CD4-positive, alpha-beta memory T cell (primary cell): Measurements from ENCODE around the gene VARS1. TPM values are rescaled to one million over a fixed set of nuclear protein-coding genes. Genes with fewer than 3 reads are reported as not detected.
"Not testable (repeated sequence)": the region's sequence is repeated elsewhere in the genome, so short reads cannot be mapped to it uniquely, and the experiment has no call there.

ENCODE experiments used
- CTCF ChIA-PET: fragments of 350-600 bp; sonication (Branson Sonifier 250); formaldehyde crosslinking; loops from one replicate; lab custom pipeline; 2021; ENCODE audit warnings: inconsistent platforms; ENCODE audit not compliant: partially characterized antibody; lab: Charles Lee
- POLR2A ChIA-PET: fragments of 350-600 bp; sonication (Branson Sonifier 250); formaldehyde crosslinking; loops from one replicate; lab custom pipeline; 2021; ENCODE audit not compliant: partially characterized antibody; lab: Charles Lee
- DNase-seq, 5 donors: peaks; one replicate each; pipeline versions ENCODE4 v3.0.0 to v3.0.0-alpha.2; 2020 to 2022; ENCODE audit warnings: mixed read lengths in 1 of 5
- H3K27ac ChIP-seq: one replicate; pipeline ENCODE4 v1.7.0; 2013; ENCODE audit warnings: low read depth, low read length
- H3K27me3 ChIP-seq: 2 replicates; pipeline ENCODE4 v1.7.0; 2013; ENCODE audit warnings: mild to moderate bottlenecking, low read length, moderate library complexity; ENCODE audit not compliant: insufficient read depth
- H3K36me3 ChIP-seq: 2 replicates; pipeline ENCODE4 v1.7.0; 2013; ENCODE audit warnings: mild to moderate bottlenecking, low read length, moderate library complexity; ENCODE audit not compliant: insufficient read depth
- H3K4me1 ChIP-seq: 2 replicates; pipeline ENCODE4 v1.7.0; 2013; ENCODE audit warnings: mild to moderate bottlenecking, low read length, moderate library complexity; ENCODE audit not compliant: insufficient read depth
- H3K4me3 ChIP-seq, 2 donors: one replicate each; pipeline ENCODE4 v1.7.0; 2013; ENCODE audit warnings: low read length in 2 of 2, mild to moderate bottlenecking in 1 of 2
- H3K9me3 ChIP-seq, 2 donors: one replicate each; pipeline ENCODE4 v1.7.0; 2013; ENCODE audit warnings: low read length in 2 of 2, control low read depth in 1 of 2; ENCODE audit not compliant: control insufficient read depth in 1 of 2
- H3K27ac Mint-ChIP-seq, 7 donors: one replicate each; pipeline ENCODE4 v1.8.0; 2020 to 2021; ENCODE audit warnings: mixed read lengths in 7 of 7, mild to moderate bottlenecking in 6 of 7, inconsistent platforms in 3 of 7, moderate library complexity in 3 of 7
- H3K27me3 Mint-ChIP-seq, 2 donors: one replicate each; pipeline ENCODE4 v1.8.0; 2020 to 2021; ENCODE audit warnings: mixed read lengths in 2 of 2
- H3K36me3 Mint-ChIP-seq, 2 donors: one replicate each; pipeline ENCODE4 v1.8.0; 2020 to 2021; ENCODE audit warnings: mixed read lengths in 2 of 2, inconsistent platforms in 1 of 2, mild to moderate bottlenecking in 1 of 2
- H3K4me1 Mint-ChIP-seq, 4 donors: one replicate each; pipeline ENCODE4 v1.8.0; 2020 to 2021; ENCODE audit warnings: mixed read lengths in 4 of 4, mild to moderate bottlenecking in 1 of 4
- H3K4me3 Mint-ChIP-seq, 8 donors: one replicate each; pipeline ENCODE4 v1.8.0; 2020 to 2021; ENCODE audit warnings: mixed read lengths in 8 of 8, mild to moderate bottlenecking in 7 of 8, moderate library complexity in 6 of 8, inconsistent platforms in 3 of 8
- H3K9me3 Mint-ChIP-seq, 8 donors: one replicate each; pipeline ENCODE4 v1.8.0; 2020 to 2021; ENCODE audit warnings: mixed read lengths in 8 of 8, mild to moderate bottlenecking in 5 of 8, inconsistent platforms in 3 of 8, moderate library complexity in 1 of 8
- intact Hi-C: fragments of 100-400 bp; cut with micrococcal nuclease; formaldehyde crosslinking; loops from one replicate; pipeline ENCODE4 v1.15.1; 2023
- polyA plus RNA-seq, 2 donors: library from polyadenylated mRNA; unstranded; fragments of 300-500 nt; fragmentation: Illumina TruSeq; gene quantifications; one replicate each; pipeline ENCODE4 v1.2.3, GENCODE V29; 2021
- total RNA-seq, 2 experiments: library from RNA; stranded (reverse); gene quantifications; one replicate each; pipeline ENCODE4 v1.2.3, GENCODE V29; 2021

The VARS1 gene
- total and polyA plus RNA-seq, 4 experiments from 2014 or later, result 39.6 to 46.8 (median 44.7) TPM

DNA sequence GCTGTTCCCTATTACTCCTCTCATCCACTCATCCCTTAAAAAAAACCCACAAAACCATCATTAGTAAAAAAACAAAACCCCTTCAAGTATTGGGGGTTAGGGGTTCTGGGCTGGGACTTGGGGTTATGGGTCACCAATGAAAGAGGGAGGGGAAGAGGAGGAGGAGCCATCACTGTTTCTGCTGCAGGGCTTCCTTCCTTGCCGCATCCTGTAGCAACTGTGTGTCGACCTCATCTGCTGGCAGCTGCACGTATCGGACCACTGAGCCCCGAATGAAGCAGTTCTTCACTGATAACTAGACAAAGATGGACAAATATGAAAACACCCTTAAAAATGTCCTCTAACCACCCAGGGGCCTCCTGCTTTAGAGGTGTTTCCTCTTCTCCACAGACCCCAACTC is 2.0 kb upstream of the VARS1 start:
- DNase-seq, result peak in 4 of 5 donors; percentile 38 to 42 (median 40)
- H3K27ac Mint-ChIP-seq, result peak overlapping the region; percentile 63 to 97 (median 94)
- H3K36me3 Mint-ChIP-seq, result peaks cover 0 to 18% of the 10 kb centered on the region in 2 donors
- Histone ChIP-seq H3K9me3 (no peaks in the 10 kb centered on the region), H3K27me3 (no peaks in the 10 kb centered on the region), H3K27ac (peak overlapping the region; percentile 55), H3K4me1 (peaks cover 49% of the 10 kb centered on the region), H3K4me3 (no peak overlapping the region), H3K36me3 (peaks cover 2% of the 10 kb centered on the region)
- intact Hi-C loops, result no loop called here
- no peaks in the 10 kb centered on the region for H3K27me3 Mint-ChIP-seq
- no peaks in the 10 kb centered on the region for H3K9me3 Mint-ChIP-seq
- peak overlapping the region; percentile 65 to 82 (median 73) for H3K4me3 Mint-ChIP-seq
- CTCF ChIA-PET, result interaction anchor here (0.6 to 3.1 kb wide), 4 partner anchors 9 to 68 kb away, joined by 4 to 14 read pairs (median 7); partner anchors contain the start of genes DDAH2 and LSM2
- peaks cover 21 to 51% (median 34%) of the 10 kb centered on the region in 4 donors for H3K4me1 Mint-ChIP-seq
- POLR2A ChIA-PET, result interaction anchor here (0.6 to 6.5 kb wide), 12 partner anchors 9 to 1173 kb away, joined by 3 to 93 read pairs (median 4); partner anchors contain the start of genes DDAH2, HSPA1A, HSPA1B and HSPA1L

DNA sequence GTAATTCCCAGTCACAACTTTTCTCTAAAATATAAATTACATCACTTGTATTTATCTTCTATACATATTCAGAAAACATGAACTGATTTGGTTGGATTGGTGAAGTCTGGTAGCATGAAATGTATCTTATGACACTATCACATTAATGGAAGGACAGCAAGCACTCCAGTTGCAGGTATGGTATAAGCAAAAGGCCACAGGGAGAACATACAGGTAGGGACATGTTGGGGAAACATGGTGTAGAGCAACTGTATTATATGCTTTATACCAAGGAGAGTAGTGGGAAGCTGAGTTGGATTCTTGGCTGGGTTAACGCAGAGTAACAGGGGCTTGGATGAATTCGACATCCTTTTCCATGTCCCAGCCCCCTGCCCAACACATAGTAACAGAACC is 1.4 kb upstream of the VARS1 start:
- peaks cover 21 to 54% (median 35%) of the 10 kb centered on the region in 4 donors for H3K4me1 Mint-ChIP-seq
- H3K27ac ChIP-seq, result peak overlapping the region; percentile 55
- no peaks in the 10 kb centered on the region for H3K27me3 Mint-ChIP-seq
- peaks cover 49% of the 10 kb centered on the region for H3K4me1 ChIP-seq
- CTCF ChIA-PET, result interaction anchor here (0.6 to 3.1 kb wide), 10 partner anchors 10 to 72 kb away, joined by 3 to 20 read pairs (median 5); partner anchors contain the start of genes DDAH2, HSPA1A, HSPA1L and LSM2
- intact Hi-C loops, result no loop called here
- H3K27me3 ChIP-seq, result no peaks in the 10 kb centered on the region
- peaks cover 6% of the 10 kb centered on the region for H3K36me3 ChIP-seq
- peaks cover 0 to 21% of the 10 kb centered on the region in 2 donors for H3K36me3 Mint-ChIP-seq
- DNase-seq, result no peak
- H3K4me3 ChIP-seq, result no peak overlapping the region
- POLR2A ChIA-PET, result interaction anchor here (0.7 to 6.5 kb wide), 15 partner anchors 9 to 70 kb away, joined by 3 to 93 read pairs (median 5); partner anchors contain the start of genes CLIC1, DDAH2, HSPA1A and HSPA1B
- no peaks in the 10 kb centered on the region for H3K9me3 ChIP-seq
- H3K4me3 Mint-ChIP-seq, result peak overlapping the region; percentile 45 to 82 (median 74)
- H3K9me3 Mint-ChIP-seq, result no peaks in the 10 kb centered on the region
- peak overlapping the region; percentile 63 to 97 (median 92) for H3K27ac Mint-ChIP-seq

DNA sequence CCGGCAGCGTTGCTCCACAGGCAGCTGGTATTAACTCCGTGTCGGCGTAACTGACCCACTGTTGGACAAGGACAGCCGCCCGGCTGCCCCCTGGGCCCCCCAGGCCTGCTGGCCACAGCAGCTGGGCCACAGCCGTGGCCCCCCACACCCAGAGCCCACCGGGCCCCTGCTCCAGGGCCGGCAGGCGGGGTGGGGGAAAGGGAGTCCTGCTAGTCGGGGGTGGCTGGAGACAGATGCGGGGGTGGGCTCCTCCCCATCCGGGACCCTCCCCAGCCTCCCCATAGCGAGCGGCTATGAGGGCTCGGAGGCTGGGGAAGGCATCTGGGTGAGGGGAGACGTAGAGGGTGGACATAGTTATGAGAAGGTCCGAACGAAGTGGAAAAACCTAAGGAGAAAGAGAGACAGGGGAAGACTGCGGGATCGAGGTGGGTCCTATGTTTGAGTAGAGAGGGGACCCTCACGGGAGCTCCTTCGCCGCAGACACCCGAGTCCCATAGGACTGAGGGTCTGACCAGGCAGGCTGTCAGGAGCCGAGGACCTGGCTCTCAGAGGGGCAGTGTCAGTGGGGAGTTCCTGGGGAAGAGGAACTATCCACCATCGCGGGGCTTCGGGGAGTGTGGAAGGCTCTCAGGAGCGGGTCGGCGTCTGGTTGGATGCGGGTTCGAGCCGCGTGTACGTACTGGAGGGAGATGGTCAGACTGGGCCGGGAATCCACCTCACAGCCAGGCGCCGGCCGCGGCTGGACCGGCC is 511 bp downstream of the VARS1 start:
- Mint-ChIP-seq H3K27me3 (no peaks in the 10 kb centered on the region), H3K9me3 (no peaks in the 10 kb centered on the region), H3K4me3 (peak overlapping the region; percentile 94 to 99 (median 97)), H3K27ac (peak overlapping the region; percentile 63 to 99 (median 98)), H3K36me3 (peaks cover 8 to 24% of the 10 kb centered on the region in 2 donors), H3K4me1 (peaks cover 24 to 67% (median 40%) of the 10 kb centered on the region in 4 donors)
- ChIA-PET CTCF (interaction anchor here (1.0 to 2.6 kb wide), 8 partner anchors 11 to 114 kb away, joined by 3 to 20 read pairs (median 6); partner anchors contain the start of genes DDAH2, LSM2 and LY6G5C), POLR2A (interaction anchor here (0.8 to 6.5 kb wide), 23 partner anchors 11 to 213 kb away, joined by 3 to 93 read pairs (median 7); partner anchors contain the start of genes ABHD16A, BAG6, CLIC1 and DXO)
- Histone ChIP-seq H3K36me3 (peaks cover 6% of the 10 kb centered on the region), H3K27me3 (no peaks in the 10 kb centered on the region), H3K9me3 (no peaks in the 10 kb centered on the region), H3K27ac (peak overlapping the region; percentile 95), H3K4me1 (peaks cover 55% of the 10 kb centered on the region), H3K4me3 (peak overlapping the region; percentile 72 to 96)
- DNase-seq, result peak in 1 of 5 donors; percentile 15
- intact Hi-C loops, result loop anchor here (1.0 to 2.0 kb wide), 5 partner anchors 11 to 59 kb away; partner anchors contain the start of genes CLIC1, HSPA1A, HSPA1B and HSPA1L

DNA sequence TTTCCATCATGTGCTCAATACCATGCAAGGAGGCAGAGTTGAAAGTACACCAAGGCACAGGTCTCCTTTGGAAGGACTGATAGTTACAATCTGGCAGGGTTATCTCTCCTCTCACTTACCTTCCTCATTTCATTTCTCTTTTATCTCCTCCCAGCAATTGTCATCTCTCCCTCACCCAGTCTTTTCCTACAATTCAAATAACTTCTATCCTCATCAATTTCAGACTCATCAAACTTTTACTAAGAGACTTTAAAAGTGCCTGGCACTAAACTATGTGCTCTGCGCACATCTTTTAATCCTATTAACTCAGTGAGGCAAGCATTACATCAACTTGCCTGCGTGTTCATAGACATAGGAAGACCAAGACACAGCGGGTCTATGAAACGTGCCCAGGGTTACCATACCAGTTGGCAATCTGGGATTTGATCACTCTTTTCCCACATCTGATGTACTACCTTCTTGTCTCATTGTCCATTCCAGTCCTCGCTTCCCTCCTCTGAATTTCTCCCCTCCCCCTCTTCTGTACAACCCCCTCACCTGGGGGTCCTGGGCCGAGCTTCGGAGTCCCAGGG is 1.2 kb downstream of the VARS1 start:
- intact Hi-C loops, result loop anchor here (2.0 kb wide), 2 partner anchors 18 to 20 kb away; partner anchors contain the start of genes HSPA1A, HSPA1L and VWA7

DNA sequence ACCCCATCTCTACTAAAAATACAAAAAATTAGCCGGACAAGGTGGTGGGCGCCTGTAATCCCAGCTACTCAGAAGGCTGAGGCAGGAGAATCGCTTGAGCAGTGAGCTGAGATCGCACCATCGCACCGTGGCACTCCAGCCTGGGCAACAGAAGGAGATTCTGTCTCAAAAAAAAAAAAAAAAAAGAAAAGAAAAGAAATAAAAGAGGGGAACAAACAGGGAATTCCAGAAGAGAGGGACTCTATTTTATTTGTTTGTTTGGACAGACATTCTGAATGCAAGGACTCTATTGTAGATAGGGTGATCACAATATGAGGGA is 1.7 kb downstream of the VARS1 start:
- H3K27me3 Mint-ChIP-seq, H3K4me3 ChIP-seq, H3K36me3 ChIP-seq, H3K27me3 ChIP-seq, CTCF ChIA-PET, H3K9me3 ChIP-seq, DNase-seq, H3K9me3 Mint-ChIP-seq: not testable (repeated sequence)
- Mint-ChIP-seq H3K4me3 (peak overlapping the region; percentile 62 to 87 (median 82)), H3K4me1 (peaks cover 26 to 70% (median 41%) of the 10 kb centered on the region in 4 donors), H3K27ac (peak overlapping the region; percentile 58 to 97 (median 85)), H3K36me3 (peaks cover 14 to 30% of the 10 kb centered on the region in 2 donors)
- intact Hi-C loops, result loop anchor here (2.0 kb wide), 2 partner anchors 17 to 21 kb away; partner anchors contain the start of genes HSPA1A, HSPA1L and VWA7
- POLR2A ChIA-PET, result interaction anchor here (1.9 to 2.8 kb wide), 2 partner anchors 25 to 142 kb away, joined by 7 to 29 read pairs; partner anchors contain the start of gene BAG6
- Histone ChIP-seq H3K27ac (peak overlapping the region; percentile 95), H3K4me1 (peaks cover 55% of the 10 kb centered on the region)

More for the DNA sequence above, 1.2 kb downstream of the VARS1 start:
- peak overlapping the region; percentile 58 to 97 (median 85) for H3K27ac Mint-ChIP-seq
- H3K36me3 Mint-ChIP-seq, result peaks cover 10 to 27% of the 10 kb centered on the region in 2 donors
- no peaks in the 10 kb centered on the region for H3K9me3 ChIP-seq
- H3K4me1 Mint-ChIP-seq, result peaks cover 26 to 70% (median 40%) of the 10 kb centered on the region in 4 donors
- peak overlapping the region; percentile 72 to 96 for H3K4me3 ChIP-seq
- ChIA-PET CTCF (interaction anchor here (2.0 to 2.3 kb wide), 2 partner anchors 12 to 65 kb away, joined by 12 to 20 read pairs; partner anchors contain the start of genes DDAH2 and LSM2), POLR2A (interaction anchor here (0.8 to 6.5 kb wide), 16 partner anchors 10 to 177 kb away, joined by 3 to 93 read pairs (median 12); partner anchors contain the start of genes ABHD16A, BAG6, CLIC1 and DXO)
- H3K9me3 Mint-ChIP-seq, result no peaks in the 10 kb centered on the region
- peak overlapping the region; percentile 95 for H3K27ac ChIP-seq
- H3K4me1 ChIP-seq, result peaks cover 55% of the 10 kb centered on the region
- H3K36me3 ChIP-seq, result peaks cover 6% of the 10 kb centered on the region
- DNase-seq, result peak in 2 of 5 donors; percentile 12 to 32
- H3K27me3 ChIP-seq, result no peaks in the 10 kb centered on the region
- no peaks in the 10 kb centered on the region for H3K27me3 Mint-ChIP-seq
- peak overlapping the region; percentile 57 to 87 (median 82) for H3K4me3 Mint-ChIP-seq

DNA sequence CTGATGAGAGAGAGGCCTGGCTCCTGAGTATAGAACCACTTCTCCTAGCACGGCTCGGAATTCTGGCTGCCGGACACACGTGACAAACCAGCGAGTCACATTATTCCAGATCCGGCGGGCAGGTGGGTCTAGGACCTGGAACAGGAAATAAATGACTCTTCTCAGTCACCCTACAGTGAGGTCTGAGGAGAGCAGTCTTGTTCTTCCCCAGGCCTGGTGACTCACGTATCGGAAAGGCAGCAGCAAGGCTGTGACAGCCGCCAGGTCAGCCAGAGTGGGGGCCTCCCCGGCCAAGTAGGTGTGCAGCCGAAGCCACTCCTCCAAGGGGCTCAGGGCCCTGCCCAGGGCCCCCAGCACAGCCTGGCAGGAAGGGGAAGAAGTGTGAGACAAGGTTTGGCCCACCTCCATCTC is 2.8 kb downstream of the VARS1 start:
- ChIA-PET CTCF (interaction anchor here (1.9 to 3.4 kb wide), 2 partner anchors 14 to 23 kb away, joined by 5 to 11 read pairs; partner anchors contain the start of gene LSM2), POLR2A (no interaction called here)
- Mint-ChIP-seq H3K4me3 (no peak overlapping the region), H3K36me3 (peaks cover 14 to 30% of the 10 kb centered on the region in 2 donors), H3K9me3 (no peaks in the 10 kb centered on the region), H3K4me1 (peaks cover 25 to 60% (median 36%) of the 10 kb centered on the region in 4 donors), H3K27ac (peak overlapping the region in 5 of 7 donors; percentile 36 to 68 (median 63)), H3K27me3 (no peaks in the 10 kb centered on the region)
- no peak overlapping the region for H3K27ac ChIP-seq
- H3K4me3 ChIP-seq, result no peak overlapping the region
- peaks cover 6% of the 10 kb centered on the region for H3K36me3 ChIP-seq
- no peak for DNase-seq
- intact Hi-C loops, result no loop called here
- H3K4me1 ChIP-seq, result peaks cover 45% of the 10 kb centered on the region
- H3K9me3 ChIP-seq, result no peaks in the 10 kb centered on the region
- no peaks in the 10 kb centered on the region for H3K27me3 ChIP-seq
